IMR-90 (cell line): ENCODE data around the gene MGAT4A. TPM values are rescaled to one million over a fixed set of nuclear protein-coding genes. Genes with fewer than 3 reads are reported as not detected.
A peak's percentile ranks its signal among the peaks of the same experiment; 100 is the strongest.

Experiments
- ATAC-seq: fragments of 200-7000 bp; cut with Tn5 transposase; 2 replicates; pipeline ENCODE4 v1.9.1; 2020; ENCODE audit warnings: low read depth, mild to moderate bottlenecking, moderate library complexity
- BruUV-seq: library from RNA; stranded (reverse); fragments of 400-500 nt; replicated peaks from 2 replicates; lab custom pipeline; 2021; lab: Mats Ljungman, UMichigan
- CTCF ChIA-PET: fragments of 300-600 bp; formaldehyde crosslinking; extraction: SDS; loops from one replicate; lab custom pipeline; 2021; ENCODE audit warnings: antibody characterized with exemption; lab: Yijun Ruan, JAX
- POLR2A ChIA-PET: fragments of 300-600 bp; sonication (Branson Sonifier 250); formaldehyde crosslinking; loops from one replicate; lab custom pipeline; 2022; ENCODE audit warnings: antibody characterized with exemption; ENCODE audit not compliant: unreplicated experiment; lab: Charles Lee
- DNase-seq: peaks from one replicate; pipeline ENCODE4 v3.0.0; 2013
- H2AFZ ChIP-seq: replicated peaks from 2 replicates; pipeline ENCODE3; 2013; ENCODE audit warnings: low read length, mild to moderate bottlenecking; ENCODE audit not compliant: poor library complexity
- H2AK5ac ChIP-seq: 2 replicates; pipeline ENCODE4 v1.6.1; 2013; ENCODE audit warnings: low read depth, low read length, inconsistent platforms
- H2AK9ac ChIP-seq: replicated peaks from 2 replicates; pipeline ENCODE3; 2013; ENCODE audit warnings: mild to moderate bottlenecking, low read depth, low read length, moderate library complexity; ENCODE audit not compliant: poor library complexity
- H2BK120ac ChIP-seq: 2 replicates; pipeline ENCODE4 v1.6.1; 2013; ENCODE audit warnings: low read depth, low read length, inconsistent platforms
- H2BK15ac ChIP-seq: 3 replicates; pipeline ENCODE4 v1.6.1; 2013; ENCODE audit warnings: low read depth, low read length, inconsistent platforms
- H2BK20ac ChIP-seq: 2 replicates; pipeline ENCODE4 v1.6.1; 2013; ENCODE audit warnings: low read depth, mild to moderate bottlenecking, inconsistent platforms, low read length, moderate library complexity
- H2BK5ac ChIP-seq: 2 replicates; pipeline ENCODE4 v1.6.1; 2013; ENCODE audit warnings: mild to moderate bottlenecking, low read depth, low read length, inconsistent platforms; ENCODE audit not compliant: poor library complexity, severe bottlenecking
- H3K14ac ChIP-seq: replicated peaks from 2 replicates; pipeline ENCODE4 v1.6.1; 2013; ENCODE audit warnings: low read depth, low read length, inconsistent platforms
- H3K18ac ChIP-seq: 2 replicates; pipeline ENCODE4 v1.6.1; 2013; ENCODE audit warnings: low read depth, low read length, control low read depth
- H3K23ac ChIP-seq: 2 replicates; pipeline ENCODE4 v1.6.1; 2013; ENCODE audit warnings: low read depth, low read length, inconsistent platforms
- H3K27ac ChIP-seq: 2 replicates; pipeline ENCODE4 v1.5.1; 2013; ENCODE audit warnings: mild to moderate bottlenecking, control low read depth, low read length; ENCODE audit not compliant: insufficient read depth
- H3K27me3 ChIP-seq: 2 replicates; pipeline ENCODE4 v1.6.1; 2013; ENCODE audit warnings: low read length; ENCODE audit not compliant: control insufficient read depth, insufficient read depth
- H3K36me3 ChIP-seq: 2 replicates; pipeline ENCODE4 v1.6.1; 2013; ENCODE audit warnings: low read length, mixed read lengths; ENCODE audit not compliant: control insufficient read depth, insufficient read depth
- H3K4ac ChIP-seq: 2 replicates; pipeline ENCODE4 v1.6.1; 2013; ENCODE audit warnings: low read depth, low read length, inconsistent platforms
- H3K4me1 ChIP-seq: 2 replicates; pipeline ENCODE4 v1.6.1; 2013; ENCODE audit warnings: low read length, mixed read lengths; ENCODE audit not compliant: control insufficient read depth, insufficient read depth
- H3K4me2 ChIP-seq: 2 replicates; pipeline ENCODE4 v1.6.1; 2013; ENCODE audit warnings: low read depth, mild to moderate bottlenecking, control low read depth, low read length, moderate library complexity
- H3K4me3 ChIP-seq: 2 replicates; pipeline ENCODE4 v1.5.1; 2013; ENCODE audit warnings: low read depth, mild to moderate bottlenecking, control low read depth, low read length, moderate library complexity; ENCODE audit not compliant: insufficient read depth
- H3K56ac ChIP-seq: 2 replicates; pipeline ENCODE4 v1.6.1; 2013; ENCODE audit warnings: low read length, inconsistent platforms; ENCODE audit not compliant: insufficient read depth; ENCODE audit errors: extremely low read depth
- H3K79me1 ChIP-seq, 2 experiments: 2 replicates each; pipeline ENCODE4 v1.6.1; 2013; ENCODE audit warnings: low read length in 2 of 2, inconsistent platforms in 1 of 2, low read depth in 1 of 2
- H3K9ac ChIP-seq: 2 replicates; pipeline ENCODE4 v1.6.1; 2013; ENCODE audit warnings: low read depth, low read length, control low read depth
- H3K9me1 ChIP-seq: 2 replicates; pipeline ENCODE4 v1.6.1; 2013; ENCODE audit warnings: low read length, inconsistent platforms; ENCODE audit not compliant: insufficient read depth
- H3K9me3 ChIP-seq: 2 replicates; pipeline ENCODE4 v1.6.1; 2013; ENCODE audit warnings: low read length; ENCODE audit not compliant: control insufficient read depth, insufficient read depth
- H4K20me1 ChIP-seq: 2 replicates; pipeline ENCODE4 v1.6.1; 2013; ENCODE audit warnings: low read length, inconsistent platforms; ENCODE audit not compliant: insufficient read depth
- H4K5ac ChIP-seq: 2 replicates; pipeline ENCODE4 v1.6.1; 2013; ENCODE audit warnings: mild to moderate bottlenecking, low read depth, low read length, control low read depth
- H4K8ac ChIP-seq, 2 experiments: 2 replicates each; pipeline ENCODE4 v1.6.1; 2013; ENCODE audit warnings: low read depth in 2 of 2, low read length in 2 of 2, control low read depth in 1 of 2, inconsistent platforms in 1 of 2
- H4K91ac ChIP-seq: 2 replicates; pipeline ENCODE4 v1.6.1; 2013; ENCODE audit warnings: low read depth, low read length, inconsistent platforms; ENCODE audit not compliant: insufficient read depth
- CEBPB ChIP-seq: IDR thresholded peaks from 2 replicates; pipeline ENCODE4 v1.6.1; 2012; ENCODE audit warnings: low read depth, low read length, improper control_type of control experiment
- CHD1 ChIP-seq: IDR thresholded peaks from 2 replicates; pipeline ENCODE4 v1.6.1; 2012; ENCODE audit warnings: low read depth, low read length, improper control_type of control experiment
- CTCF ChIP-seq: conservative IDR thresholded peaks from 2 replicates; pipeline ENCODE4 v1.5.1; 2012; ENCODE audit warnings: mild to moderate bottlenecking, low read depth, low read length, improper control_type of control experiment
- FOS ChIP-seq: fragments of 150-350 bp; IDR thresholded peaks from 2 replicates; pipeline ENCODE4 v1.6.1; 2016; ENCODE audit warnings: low read depth, low read length
- MAZ ChIP-seq: IDR thresholded peaks from 2 replicates; pipeline ENCODE4 v1.6.1; 2012; ENCODE audit warnings: low read depth, mild to moderate bottlenecking, low read length, improper control_type of control experiment, moderate library complexity, borderline replicate concordance
- MXI1 ChIP-seq: IDR thresholded peaks from 2 replicates; pipeline ENCODE4 v1.6.1; 2012; ENCODE audit warnings: low read depth, mild to moderate bottlenecking, low read length, moderate library complexity, borderline replicate concordance
- NFE2L2 ChIP-seq: fragments of 150-350 bp; IDR thresholded peaks from 2 replicates; pipeline ENCODE4 v1.6.1; 2016; ENCODE audit warnings: low read depth, mild to moderate bottlenecking, low read length
- POLR2A ChIP-seq: IDR thresholded peaks from 2 replicates; pipeline ENCODE4 v1.6.1; 2012; ENCODE audit warnings: mild to moderate bottlenecking, low read depth, low read length
- RAD21 ChIP-seq: IDR thresholded peaks from 2 replicates; pipeline ENCODE4 v1.6.1; 2012; ENCODE audit warnings: low read length, improper control_type of control experiment
- RCOR1 ChIP-seq: IDR thresholded peaks from 2 replicates; pipeline ENCODE4 v1.6.1; 2012; ENCODE audit warnings: mild to moderate bottlenecking, low read length, improper control_type of control experiment; ENCODE audit not compliant: insufficient replicate concordance
- RFX5 ChIP-seq: IDR thresholded peaks from 2 replicates; pipeline ENCODE4 v1.8.0; 2012; ENCODE audit warnings: low read depth, mild to moderate bottlenecking, low read length, moderate library complexity
- USF2 ChIP-seq: fragments of 150-350 bp; IDR thresholded peaks from 2 replicates; pipeline ENCODE4 v1.6.1; 2017; ENCODE audit warnings: mild to moderate bottlenecking, antibody characterized with exemption, low read length, low read depth
- WGBS, 2 experiments: methylation state at CpG; one replicate each; pipeline versions ENCODE4 v1.1.5 to v1.1.7; 2013; ENCODE audit warnings: missing lambda C conversion rate in 2 of 2; ENCODE audit not compliant: insufficient read length in 1 of 2; ENCODE audit errors: extremely low coverage in 2 of 2; 5-methylcytosine and 5-hydroxymethylcytosine counted together
- dilution Hi-C: fragments of 300-500 bp; cut with HindIII; formaldehyde crosslinking; loops from one replicate; pipeline ENCODE4 v1.14.3; 2018; ENCODE audit warnings: low sequenced_read_pairs; ENCODE audit not compliant: unreplicated experiment
- in situ Hi-C: fragments of 300-500 bp; cut with MboI; formaldehyde crosslinking; loops from 3 replicates; pipeline ENCODE4 v1.14.3; 2019; ENCODE audit warnings: low sequenced_read_pairs, inconsistent platforms, mixed read lengths
- intact Hi-C: fragments of 100-400 bp; cut with micrococcal nuclease; formaldehyde crosslinking; loops from 2 replicates; pipeline ENCODE4 v1.10.0; 2022
- polyA plus RNA-seq, 3 experiments: library from polyadenylated mRNA; depleted of rRNA; stranded (reverse); fragments of >200 nt; gene quantifications; 2 replicates each; pipeline ENCODE4 v1.2.3, GENCODE V29; 2012; ENCODE audit warnings: low replicate concordance in 1 of 3
- total RNA-seq: library from RNA; depleted of rRNA; stranded (reverse); fragments of >200 nt; gene quantifications from 2 replicates; pipeline ENCODE4 v1.2.3, GENCODE V29; 2012

Gene MGAT4A
- total and polyA plus RNA-seq, 2 of the 4 experiments (the other 2 are of a cell fraction): under 0.01 TPM; not detected in 1

- peak overlapping the region; percentile 96; the same call in 1 of the 2 replicates for H3K9ac ChIP-seq
- no CpG with 5 or more reads among the region's 6 CpGs for whole genome bisulfite sequencing, 2 experiments
- no peak overlapping the region for H2BK15ac ChIP-seq
- peaks cover 8% of the 10 kb centered on the region; the same call in 1 of the 2 replicates for H4K20me1 ChIP-seq
- ATAC-seq: no peak
- H4K91ac ChIP-seq: no peak overlapping the region
- H3K18ac ChIP-seq: no peak overlapping the region
- H2AFZ ChIP-seq: no peak overlapping the region
- H3K56ac ChIP-seq: no peak overlapping the region
- no peak overlapping the region for H4K5ac ChIP-seq
- no peak overlapping the region for H2BK20ac ChIP-seq
- in situ Hi-C loops (no loop called here), intact Hi-C loops (loop anchor here (10.0 kb wide), 1 partner anchor 162 kb away; the partner anchor contains the start of gene INPP4A), dilution Hi-C loops (no loop called here)
- H2AK5ac ChIP-seq: no peak overlapping the region; the same call in 1 of the 2 replicates
- no peak for DNase-seq
- H3K79me1 ChIP-seq: peaks cover 55 to 66% of the 10 kb centered on the region in 2 experiments
- H2BK5ac ChIP-seq: no peak overlapping the region
- BruUV-seq: TSS peak; percentile 28
- peaks cover 6% of the 10 kb centered on the region; the same call in 1 of the 2 replicates for H3K9me1 ChIP-seq
- H2AK9ac ChIP-seq: no peak overlapping the region
- no peak for TF ChIP-seq USF2
- TF ChIP-seq MXI1: no peak
- no peak for TF ChIP-seq MAZ
- no peak for TF ChIP-seq NFE2L2
- TF ChIP-seq FOS: no peak
- no peak for TF ChIP-seq CEBPB
- TF ChIP-seq RFX5: no peak
- TF ChIP-seq RCOR1: no peak
- no peak for TF ChIP-seq CTCF
- no peak for TF ChIP-seq CHD1
- no peak for TF ChIP-seq RAD21
- TF ChIP-seq POLR2A: no peak
- no peak overlapping the region for H2BK120ac ChIP-seq
- no peaks in the 10 kb centered on the region for H3K9me3 ChIP-seq
- no peak overlapping the region for H3K14ac ChIP-seq
- H3K27ac ChIP-seq: no peak overlapping the region
- H4K8ac ChIP-seq: peak overlapping the region in 1 of 2 experiments; percentile 84; a peak in 1 of 4 replicates
- H3K4me1 ChIP-seq: peaks cover 12% of the 10 kb centered on the region
- peak overlapping the region; percentile 85 for H3K4me2 ChIP-seq
- H3K27me3 ChIP-seq: no peaks in the 10 kb centered on the region
- peak overlapping the region; percentile 31; the same call in 1 of the 2 replicates for H3K23ac ChIP-seq
- ChIA-PET CTCF (no interaction called here), POLR2A (interaction anchor here (0.5 kb wide), 1 partner anchor 1698 kb away, joined by 3 read pairs; no protein-coding TSS in a partner anchor)
- no peak overlapping the region for H3K4ac ChIP-seq
- H3K36me3 ChIP-seq: peaks cover 11% of the 10 kb centered on the region; the same call in 1 of the 2 replicates
- H3K4me3 ChIP-seq: peak overlapping the region; percentile 93; the same call in 1 of the 2 replicates
Observed at GRCh38 chr2:98607104-98607503, 123.8 kb downstream of the MGAT4A start.
